RCC 7860 (cell line): Measurements from ENCODE around the gene AP1M1.
A peak's percentile ranks its signal among the peaks of the same experiment; 100 is the strongest.

Source experiments
- DNase-seq: peaks from one replicate; pipeline ENCODE4 v3.0.0-alpha.2; 2015; ENCODE audit warnings: low spot score
- FAIRE-seq: peaks from 2 replicates; lab custom pipeline; 2012; peaks lifted over from hg19 to GRCh38; lab: Jason Lieb, UNC

AP1M1 gene

DNA sequence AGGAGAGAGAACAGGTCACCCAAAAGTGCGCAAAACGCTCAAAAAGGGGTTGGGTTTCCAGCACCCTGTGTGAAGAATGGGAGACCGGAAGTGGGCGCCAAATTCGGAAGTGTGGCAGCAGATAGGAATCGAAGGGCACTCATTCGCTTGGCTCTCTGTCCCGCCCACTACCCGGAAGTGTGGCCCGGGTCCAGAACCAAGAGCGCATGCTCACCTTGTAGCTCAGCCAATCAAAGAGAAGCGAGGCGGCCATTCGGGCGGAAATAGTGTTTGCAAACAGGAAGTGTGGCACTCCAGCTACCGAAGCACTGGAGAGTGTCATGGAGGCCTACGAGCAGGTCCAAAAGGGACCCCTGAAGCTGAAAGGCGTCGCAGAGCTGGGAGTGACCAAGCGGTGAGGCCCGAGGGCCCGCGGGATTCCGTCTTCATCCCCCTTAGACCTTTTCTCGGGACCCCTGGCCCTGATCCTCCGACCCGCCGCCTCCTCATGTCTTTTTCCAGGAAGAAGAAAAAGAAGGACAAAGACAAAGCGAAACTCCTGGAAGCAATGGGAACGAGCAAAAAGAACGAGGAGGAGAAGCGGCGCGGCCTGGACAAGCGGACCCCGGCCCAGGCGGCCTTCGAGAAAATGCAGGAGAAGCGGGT lies 12.5 kb upstream of the AP1M1 start, which contains the start of gene FAM32A:
FAM32A (plus strand) TSS at position 288 of the 645 bp plus-strand sequence; CDS start at position 321, 33 bp downstream.
- peak; percentile 98 for DNase-seq
- peak; percentile 93 for FAIRE-seq

DNA sequence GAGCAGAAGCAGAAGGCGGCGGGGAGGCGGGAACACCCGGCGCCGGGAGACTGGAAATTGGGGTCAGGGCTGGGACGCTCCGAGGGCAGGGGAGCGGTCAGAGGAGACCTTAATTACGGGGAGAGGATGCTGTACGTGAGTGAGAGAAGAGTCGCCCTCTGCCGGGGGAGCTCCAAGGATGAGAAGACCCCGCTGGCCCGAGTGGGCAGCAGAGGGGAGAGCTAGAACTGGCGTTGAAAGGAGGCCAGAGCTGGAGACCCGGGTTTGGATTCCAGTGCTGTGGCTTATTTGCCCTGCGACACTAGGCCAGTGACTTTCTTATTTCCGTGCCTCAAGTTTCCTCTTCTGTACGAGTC lies 12.0 kb upstream of the AP1M1 start:
- FAIRE-seq: no peak
- no peak for DNase-seq

DNA sequence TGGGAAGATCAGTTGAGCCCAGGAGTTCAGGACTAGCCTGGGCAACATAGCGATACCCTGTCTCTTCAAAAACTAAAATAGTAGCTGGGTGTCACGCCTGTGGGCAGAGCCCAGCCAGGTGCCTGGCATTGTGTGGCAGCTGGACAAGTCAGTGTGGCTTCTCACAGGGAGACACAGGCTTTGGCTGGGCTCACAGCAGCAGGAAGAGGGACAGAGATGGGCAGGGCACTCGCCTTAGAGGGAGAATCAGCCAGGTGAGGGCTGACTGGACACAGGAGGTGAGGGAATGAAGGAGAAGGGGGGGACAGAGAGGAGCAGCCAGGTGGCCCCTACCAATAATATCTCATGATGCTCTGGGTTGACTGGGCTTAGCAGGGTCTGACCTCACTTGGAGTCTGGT lies 9.2 kb upstream of the AP1M1 start:
- FAIRE-seq (no peak), DNase-seq (no peak)

DNA sequence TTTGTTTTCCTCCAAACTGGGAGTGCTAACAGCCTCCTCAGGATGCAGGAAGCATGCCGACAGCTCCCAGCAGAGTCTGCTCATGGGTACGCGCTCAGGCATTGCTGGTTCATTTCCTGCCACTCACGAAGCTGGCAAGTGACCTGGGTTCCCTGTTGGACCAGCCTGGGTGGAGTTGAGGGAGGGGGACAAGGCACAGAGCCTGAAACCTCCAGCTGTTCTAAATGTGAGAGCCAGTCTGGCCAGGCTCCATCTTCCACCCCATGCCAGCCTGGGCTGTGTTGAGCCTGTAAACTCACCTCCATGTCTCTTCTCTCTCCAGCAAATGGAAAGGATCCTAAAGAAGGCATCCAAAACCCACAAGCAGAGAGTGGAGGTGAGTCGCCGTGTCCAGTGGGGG lies 7.5 kb upstream of the AP1M1 start:
- DNase-seq (no peak), FAIRE-seq (no peak)

DNA sequence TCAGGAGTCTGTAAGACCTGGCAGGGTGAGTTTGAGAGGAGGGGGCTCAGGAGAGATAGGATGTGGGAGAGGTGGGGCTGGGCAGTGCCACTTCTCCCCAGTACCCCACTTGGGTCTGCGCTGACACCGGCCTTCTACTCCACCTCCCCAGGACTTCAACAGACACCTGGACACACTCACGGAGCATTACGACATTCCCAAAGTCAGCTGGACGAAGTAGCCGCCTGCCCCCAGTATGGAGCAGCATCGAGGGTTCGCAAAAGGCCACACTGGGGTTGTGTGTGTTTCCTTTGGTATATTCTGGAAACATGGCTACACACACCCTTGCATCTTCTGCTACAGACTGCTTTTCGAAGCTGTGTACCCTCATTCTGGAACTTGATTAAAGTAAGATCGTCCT lies 7.0 kb upstream of the AP1M1 start:
- no peak for FAIRE-seq
- no peak for DNase-seq

DNA sequence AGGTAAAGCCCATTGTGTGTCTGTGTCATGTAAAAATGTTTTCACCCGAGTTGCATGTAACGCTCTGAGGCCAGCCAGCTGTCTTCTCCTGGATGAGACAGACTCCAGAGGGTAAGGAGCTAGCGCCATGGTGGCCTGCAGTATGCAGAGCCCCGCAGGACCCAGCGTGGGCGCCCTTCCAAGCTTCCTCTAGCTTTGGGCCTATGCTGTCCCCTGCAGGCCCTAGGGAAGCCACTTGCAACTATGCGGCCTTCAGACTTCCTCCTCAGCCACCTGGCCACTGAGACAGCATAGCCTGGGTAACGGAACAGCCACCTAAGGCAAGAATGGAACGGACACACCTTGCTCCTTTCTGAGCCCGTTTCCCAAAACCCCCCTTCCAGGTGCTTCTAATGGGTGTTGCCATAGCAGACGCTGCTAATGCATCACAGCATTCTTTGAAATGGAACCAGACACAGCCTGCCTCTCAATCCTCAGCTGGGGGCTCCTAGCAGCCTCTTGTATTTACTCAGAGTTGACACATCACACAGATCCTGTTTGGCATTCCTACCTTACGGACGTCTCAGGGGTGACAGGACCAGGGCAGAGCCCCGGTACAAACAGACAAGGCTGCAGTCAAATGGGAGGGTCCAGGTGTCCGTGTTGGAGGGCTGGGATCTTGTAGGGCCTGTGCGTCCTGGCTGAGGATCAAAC lies 6.3 kb upstream of the AP1M1 start:
- FAIRE-seq: no peak
- no peak for DNase-seq

DNA sequence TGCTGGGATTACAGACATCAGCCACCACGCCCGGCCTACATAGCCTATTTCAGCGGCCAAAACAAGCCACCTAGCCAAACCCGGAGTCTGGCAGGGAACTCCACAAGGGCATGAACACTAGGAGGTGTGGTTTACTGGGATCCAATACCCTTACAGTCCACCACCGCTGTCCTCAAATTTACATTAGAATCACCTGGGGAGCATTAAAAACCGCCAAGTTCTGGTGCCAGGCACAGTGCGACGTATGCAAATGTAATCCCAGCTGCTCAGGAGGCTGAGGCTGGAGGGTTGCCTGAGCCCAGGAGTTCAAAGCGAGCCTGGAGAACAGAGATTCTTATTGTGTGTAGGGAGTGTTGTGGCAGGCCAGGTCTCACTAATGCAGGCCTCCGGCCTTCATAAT lies 4.2 kb upstream of the AP1M1 start:
- FAIRE-seq: no peak
- no peak for DNase-seq

DNA sequence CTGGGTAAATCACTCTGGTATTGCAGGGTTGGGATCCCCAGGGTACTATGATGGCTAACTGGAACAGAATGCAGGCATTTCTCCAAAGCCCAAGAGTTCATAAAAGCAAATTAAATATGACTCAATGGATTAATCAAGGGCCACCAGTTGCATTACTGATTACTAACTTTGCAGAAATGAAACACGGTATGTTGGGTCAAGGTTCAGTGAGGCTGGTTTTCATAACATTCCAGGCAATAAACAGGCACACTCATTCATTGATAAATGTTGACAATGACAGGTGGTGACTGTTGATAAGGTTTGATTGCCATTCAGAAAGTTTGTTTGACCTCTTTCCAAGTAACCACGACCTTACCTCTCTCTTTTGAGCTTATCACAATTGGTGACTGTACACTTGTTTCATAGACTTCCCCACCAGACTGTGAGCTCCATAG lies 506 bp upstream of the AP1M1 start:
- DNase-seq (peak; percentile 48), FAIRE-seq (no peak)

DNA sequence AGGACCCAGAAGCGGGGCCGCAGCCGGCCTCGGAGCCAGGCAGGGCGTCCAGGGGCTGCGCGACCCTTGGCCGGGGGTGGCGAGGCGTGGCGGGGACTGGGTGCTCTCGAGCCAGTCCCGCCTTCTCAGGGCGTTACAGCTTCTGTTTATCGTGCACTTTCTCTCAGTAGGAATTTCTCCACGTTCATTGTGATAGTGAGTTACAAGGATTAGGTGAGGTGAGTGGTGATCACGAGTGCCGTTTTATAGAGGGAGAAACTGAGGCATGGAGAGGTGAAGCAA lies 600 bp downstream of the AP1M1 start:
- FAIRE-seq (no peak), DNase-seq (no peak)

DNA sequence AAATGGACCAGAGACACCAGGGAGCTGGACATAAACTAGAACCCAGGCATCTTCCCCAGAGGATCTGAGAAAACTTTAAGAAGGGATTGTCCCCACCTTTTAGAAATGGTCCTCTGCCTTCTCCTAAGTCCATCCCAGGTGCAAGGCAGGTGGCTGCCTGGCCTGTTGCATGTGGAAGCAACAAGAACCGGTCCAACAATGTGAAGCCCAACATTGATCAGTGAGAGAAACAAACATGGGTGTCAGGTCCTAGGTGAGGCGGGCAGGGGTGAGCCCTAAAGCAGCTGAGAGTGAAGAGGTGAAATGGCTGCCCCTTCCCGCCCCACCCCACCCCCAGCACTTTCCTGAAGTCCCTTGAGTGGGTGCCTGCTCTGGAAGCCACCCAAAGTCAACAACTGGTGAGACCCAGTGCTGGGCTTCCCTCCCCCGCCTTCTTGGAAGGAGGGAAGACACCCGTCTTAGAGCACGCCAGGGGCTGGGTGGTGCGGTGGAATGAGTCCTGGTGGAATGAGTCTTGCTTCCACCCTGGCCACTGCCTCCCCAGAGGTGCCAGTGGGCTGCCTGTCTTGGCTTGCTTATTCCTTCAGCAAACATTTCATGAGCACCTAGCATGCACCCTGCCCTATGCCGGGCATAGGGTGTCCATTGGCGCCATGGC lies 1.7 kb downstream of the AP1M1 start:
- DNase-seq: no peak
- FAIRE-seq: no peak

DNA sequence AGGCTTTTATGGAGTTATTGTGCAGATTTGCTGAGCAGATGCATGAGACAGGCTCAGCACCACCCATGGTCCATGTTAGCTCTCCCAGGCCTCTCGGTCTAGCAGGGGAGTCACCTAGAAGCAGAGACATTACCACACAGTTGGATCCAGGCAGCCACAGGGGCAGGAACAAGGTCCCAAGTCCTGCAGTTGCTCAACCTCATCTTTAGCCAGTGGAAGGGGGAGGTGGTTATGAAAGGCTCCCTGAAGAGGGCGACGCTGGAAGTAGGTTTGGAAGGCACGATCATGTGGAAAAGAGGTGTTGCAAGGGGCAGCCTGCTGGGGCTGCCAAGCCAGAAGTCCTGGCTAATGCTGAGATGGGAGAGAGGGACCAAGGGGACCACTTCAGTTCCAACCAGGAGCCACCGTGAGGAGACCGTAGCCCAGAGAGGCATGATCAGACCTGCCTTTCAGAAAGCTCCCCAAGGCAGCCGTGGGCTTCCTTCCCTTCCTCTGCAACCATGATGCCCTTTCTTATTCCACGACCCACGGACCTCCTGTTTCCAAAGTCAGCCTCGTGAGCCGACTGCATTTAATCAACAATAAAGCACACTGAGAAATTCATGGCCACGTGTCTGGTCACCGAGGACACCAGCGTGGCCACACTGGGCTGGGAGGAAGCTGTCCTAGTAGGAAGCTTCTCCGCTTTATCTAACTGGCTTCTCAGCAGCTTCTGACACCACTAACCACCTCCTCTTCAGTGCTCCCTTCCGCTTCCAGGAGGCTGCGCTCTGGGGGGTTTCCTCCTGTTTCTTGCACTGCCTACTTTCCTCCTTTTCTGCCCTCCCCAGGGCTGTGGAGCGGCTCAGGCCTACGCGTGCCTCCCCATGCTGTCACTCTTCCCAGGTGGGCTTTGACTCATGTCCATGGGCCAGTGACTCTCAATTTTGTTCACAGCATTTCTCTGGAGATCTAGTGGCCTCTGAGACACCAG lies 2.6 kb downstream of the AP1M1 start:
- FAIRE-seq (no peak), DNase-seq (no peak)

DNA sequence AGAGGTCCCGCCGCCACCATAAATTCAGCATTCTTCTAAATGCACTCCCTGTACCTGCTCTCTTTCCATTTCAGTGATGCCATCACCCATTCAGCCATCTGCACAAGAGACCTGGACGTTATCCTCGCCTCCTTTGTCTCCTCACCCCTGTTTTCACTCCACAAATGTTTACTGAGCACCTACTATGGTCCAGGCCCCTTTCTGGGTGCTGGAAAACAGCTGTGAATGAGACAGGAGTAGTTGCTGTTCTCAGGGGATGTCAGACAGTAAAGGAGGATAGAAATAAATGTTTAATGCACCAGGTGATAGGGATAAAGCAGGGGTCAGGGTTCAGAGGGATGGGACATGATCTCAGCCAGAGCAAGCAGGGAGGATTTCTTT lies 3.3 kb downstream of the AP1M1 start:
- no peak for DNase-seq
- FAIRE-seq: no peak

DNA sequence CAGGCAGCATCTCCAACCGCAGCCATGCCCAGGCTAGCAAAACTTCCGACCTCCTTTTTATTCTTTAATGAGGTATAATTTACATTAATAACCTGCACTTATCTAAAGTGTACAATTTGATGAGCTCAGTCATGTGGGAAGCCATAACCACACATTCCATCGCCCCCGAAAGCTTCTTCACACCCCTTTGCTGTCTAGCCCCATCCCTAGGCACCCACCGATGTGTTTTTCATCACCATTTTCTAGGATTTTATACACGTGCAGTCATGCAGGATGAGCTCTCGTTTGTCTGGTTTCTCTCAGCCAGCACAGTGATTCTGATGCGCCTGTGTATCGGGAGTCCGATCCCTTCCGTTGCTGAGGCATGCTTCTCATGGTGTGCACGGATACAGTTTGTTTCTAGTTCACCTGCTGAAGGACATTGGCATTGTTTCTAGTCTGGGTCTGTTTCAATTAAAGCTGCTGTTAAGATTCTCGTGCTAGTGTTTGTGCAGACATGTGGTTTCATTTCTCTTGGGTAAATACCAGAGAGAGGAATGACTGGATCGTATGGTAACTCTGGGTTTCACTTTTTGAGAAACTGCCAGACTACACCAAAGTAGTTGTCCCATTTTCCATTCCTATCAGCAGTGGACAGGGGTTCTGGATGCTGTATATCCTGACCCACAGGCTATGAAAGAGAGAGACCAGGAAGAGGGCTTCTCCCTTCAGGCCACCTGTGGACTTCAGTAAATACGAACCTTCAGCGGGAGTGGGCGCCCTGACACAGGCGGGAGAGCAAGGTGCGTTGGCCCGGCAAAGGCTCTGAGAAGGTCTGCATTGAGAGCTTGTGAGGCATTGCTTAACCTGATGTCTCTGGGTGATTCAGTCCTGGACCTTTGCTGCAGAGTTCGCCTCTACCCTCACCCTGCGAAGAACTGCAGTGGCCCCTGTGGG lies 4.9 kb downstream of the AP1M1 start:
- DNase-seq: no peak
- no peak for FAIRE-seq

DNA sequence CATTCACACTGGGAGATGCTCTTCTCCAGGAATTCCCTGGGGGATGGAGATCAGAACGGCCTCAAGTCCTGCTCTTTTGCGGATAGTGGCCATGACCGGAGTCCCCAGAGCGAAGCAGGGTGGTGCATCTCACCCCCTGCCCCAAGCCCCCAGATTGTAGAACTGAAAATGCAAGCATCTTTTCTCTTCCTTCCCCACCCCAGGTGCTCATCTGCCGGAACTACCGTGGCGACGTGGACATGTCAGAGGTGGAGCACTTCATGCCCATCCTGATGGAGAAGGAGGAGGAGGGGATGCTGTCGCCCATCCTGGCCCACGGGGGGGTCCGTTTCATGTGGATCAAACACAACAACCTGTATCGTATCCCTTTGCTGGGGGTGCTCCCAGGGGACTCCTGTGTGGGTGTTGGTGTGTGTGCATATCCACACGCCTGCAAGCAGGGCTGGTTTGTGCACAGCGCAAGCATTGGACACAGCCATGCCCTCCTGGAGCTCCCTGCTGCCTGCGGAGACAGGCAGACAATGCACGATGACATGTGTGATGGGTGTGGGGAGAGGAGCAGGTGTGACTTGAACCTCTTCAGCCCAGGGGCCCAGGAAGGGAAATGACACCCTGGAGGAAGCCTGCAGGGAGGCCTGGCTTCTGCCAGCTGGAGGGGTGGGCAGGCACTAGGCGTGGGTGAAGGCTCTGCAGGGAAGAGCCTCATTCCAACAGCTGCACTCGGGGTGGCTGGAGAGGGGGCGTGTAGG lies 5.7 kb downstream of the AP1M1 start:
- FAIRE-seq (no peak), DNase-seq (no peak)

DNA sequence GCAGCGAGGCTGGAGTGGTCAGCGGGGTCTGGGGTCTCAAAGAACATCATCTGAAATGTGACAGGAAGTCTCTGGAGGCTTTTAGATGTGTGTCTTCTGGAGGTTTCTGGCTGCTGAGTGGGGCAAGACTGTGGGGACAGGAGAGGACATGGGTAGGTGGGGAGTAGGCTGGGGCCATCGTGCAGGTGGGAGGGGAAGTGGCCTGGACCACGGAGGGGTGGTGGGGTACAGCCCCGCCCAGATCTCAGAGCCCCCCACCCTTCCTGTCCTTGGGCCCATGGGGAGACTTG lies 6.2 kb downstream of the AP1M1 start:
- DNase-seq (no peak), FAIRE-seq (no peak)

DNA sequence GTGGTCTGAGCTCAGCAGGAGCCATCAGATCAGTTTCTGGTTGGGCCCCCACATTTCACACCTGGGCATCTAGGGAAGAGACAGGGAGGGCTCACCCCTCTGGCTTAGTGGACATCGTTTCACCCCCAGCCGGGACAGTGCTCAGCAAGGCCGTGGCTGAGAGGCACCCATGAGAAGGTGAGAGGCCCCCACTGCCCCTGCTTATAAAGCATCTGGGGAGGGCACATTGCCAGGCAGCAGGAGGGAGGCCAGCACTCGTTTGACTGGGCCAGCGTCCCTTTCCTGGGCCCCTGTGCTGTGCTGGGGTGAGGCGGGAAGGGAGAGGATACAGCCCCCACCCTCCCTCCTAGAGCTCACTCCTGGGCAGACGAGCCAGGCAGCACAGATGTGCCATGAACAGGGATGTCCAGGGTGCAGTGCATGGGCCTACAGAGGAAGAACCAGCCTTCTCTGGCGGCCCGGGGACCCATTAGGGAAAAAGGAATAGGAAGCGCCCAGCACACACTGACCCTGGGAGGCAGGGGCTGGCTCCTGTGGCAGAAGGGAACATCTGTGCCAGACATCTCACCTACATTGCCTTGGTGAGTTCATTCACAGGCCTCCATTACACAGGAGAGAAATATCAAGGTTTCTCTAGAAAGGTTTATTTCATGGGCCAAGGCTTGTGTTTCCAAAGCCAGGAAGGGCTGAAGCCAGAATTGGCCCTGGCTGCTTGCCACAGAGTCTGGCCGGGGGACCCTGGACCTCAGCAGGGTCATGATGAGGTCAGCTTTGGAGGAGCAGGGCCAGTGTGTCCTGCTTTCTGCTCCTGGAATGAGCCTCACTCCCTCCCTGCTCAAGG lies 7.7 kb downstream of the AP1M1 start:
- no peak for DNase-seq

DNA sequence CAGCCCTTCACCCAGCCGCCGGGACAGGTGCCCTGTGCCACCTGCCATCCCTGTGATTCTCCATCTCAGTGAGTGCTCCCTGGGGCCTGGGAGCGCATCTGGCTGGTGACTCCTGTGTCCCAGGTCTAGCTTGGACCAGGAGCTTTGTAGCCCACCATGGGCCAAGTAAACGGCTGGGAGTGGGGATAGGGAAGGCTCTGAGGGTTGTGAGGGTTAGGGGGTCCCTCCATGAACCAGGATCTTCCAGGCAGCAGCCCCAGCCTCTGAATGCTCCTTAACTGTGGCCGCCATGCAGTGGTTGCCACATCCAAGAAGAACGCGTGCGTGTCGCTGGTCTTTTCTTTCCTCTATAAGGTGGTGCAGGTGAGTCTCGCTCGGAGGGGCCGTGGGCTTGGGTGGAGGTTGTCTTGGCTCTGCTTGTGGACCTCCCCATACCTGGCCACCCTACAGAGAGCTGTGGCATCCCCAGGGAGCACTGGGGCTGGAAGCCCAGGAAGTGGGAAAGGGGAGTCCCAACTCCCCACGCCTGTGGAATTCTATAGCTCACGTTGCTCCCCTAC lies 8.4 kb downstream of the AP1M1 start:
- FAIRE-seq: no peak
- DNase-seq: no peak

More for the DNA sequence above, 7.7 kb downstream of the AP1M1 start:
- FAIRE-seq: no peak

DNA sequence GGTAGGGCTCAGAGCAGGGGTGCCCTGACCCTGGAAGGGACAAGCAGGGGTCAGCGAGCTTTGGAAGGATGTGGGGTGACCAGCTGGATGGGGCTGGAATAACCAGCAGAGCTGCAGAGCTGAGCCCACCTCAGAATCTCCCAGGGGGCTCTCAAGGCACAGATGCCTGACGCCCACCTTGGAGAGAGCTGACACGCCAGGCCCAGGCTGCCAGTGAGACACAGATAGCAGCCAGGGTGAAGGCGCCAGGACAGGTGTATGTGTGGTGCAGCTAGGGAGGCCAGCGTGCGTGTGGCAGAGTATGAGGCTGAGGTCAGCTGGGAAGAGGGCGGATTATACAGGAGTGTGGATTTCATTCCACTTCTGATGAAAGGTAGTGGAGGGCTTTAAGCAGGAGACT lies 8.9 kb downstream of the AP1M1 start:
- FAIRE-seq (no peak), DNase-seq (no peak)

DNA sequence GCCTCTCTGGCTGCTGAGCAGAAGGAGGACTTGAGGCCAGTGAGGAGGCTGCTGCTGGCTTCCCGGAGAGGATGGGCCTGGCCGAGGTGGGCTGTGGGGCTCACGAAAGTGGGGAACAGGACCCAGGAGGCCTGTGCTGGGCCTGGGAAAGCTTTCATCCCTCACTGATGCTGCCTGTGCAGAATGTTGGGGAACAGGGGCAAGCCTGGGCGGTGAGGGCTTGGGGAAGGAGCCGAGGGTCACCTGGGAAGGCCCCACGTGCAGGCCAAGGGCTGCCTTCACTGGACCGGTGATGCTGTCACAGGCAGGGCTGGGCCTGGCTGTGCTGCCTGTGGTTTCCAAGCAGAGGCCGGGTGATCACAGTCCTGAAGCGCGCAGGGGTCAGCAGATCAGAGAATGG lies 9.4 kb downstream of the AP1M1 start:
- no peak for DNase-seq
- no peak for FAIRE-seq
